Activated T-helper 2 cell treated with anti-CD3 and anti-CD28 coated beads, Interferon-gamma antibody, Interleukin-2, Interleukin-4, amounts not matched to agents 10 μg/mL and 5 μg/mL and 100 μg/mL, durations not matched to agents 14 hours and 24 hours and 36 hours (primary cell): ENCODE data around the gene IDI2. TPM values are rescaled to one million over a fixed set of nuclear protein-coding genes. Genes with fewer than 3 reads are reported as not detected.

Experiments used
- DNase-seq: peaks from one replicate; pipeline ENCODE4 v3.0.0; 2021; ENCODE audit warnings: low spot score
- H3K27ac Mint-ChIP-seq: one replicate; pipeline ENCODE4 v1.8.0; 2021; ENCODE audit warnings: mixed read lengths
- H3K27me3 Mint-ChIP-seq: one replicate; pipeline ENCODE4 v1.8.0; 2021; ENCODE audit warnings: low read depth, mixed read lengths
- H3K36me3 Mint-ChIP-seq: one replicate; pipeline ENCODE4 v1.8.0; 2021; ENCODE audit warnings: low read depth, mixed read lengths
- H3K4me1 Mint-ChIP-seq: one replicate; pipeline ENCODE4 v1.8.0; 2021; ENCODE audit warnings: low read depth, mixed read lengths
- H3K4me3 Mint-ChIP-seq: one replicate; pipeline ENCODE4 v1.8.0; 2021; ENCODE audit warnings: low read depth, mild to moderate bottlenecking, moderate library complexity, mixed read lengths
- H3K9me3 Mint-ChIP-seq: one replicate; pipeline ENCODE4 v1.8.0; 2021; ENCODE audit warnings: mixed read lengths
- intact Hi-C: fragments of 100-400 bp; cut with micrococcal nuclease; formaldehyde crosslinking; loops from one replicate; pipeline ENCODE4 v1.15.1; 2023
- total RNA-seq: library from RNA; stranded (reverse); gene quantifications from 2 replicates; pipeline ENCODE4 v1.2.3, GENCODE V29; 2022

The IDI2 gene
- total RNA-seq, 1 donor from 2014 or later = not detected

DNA sequence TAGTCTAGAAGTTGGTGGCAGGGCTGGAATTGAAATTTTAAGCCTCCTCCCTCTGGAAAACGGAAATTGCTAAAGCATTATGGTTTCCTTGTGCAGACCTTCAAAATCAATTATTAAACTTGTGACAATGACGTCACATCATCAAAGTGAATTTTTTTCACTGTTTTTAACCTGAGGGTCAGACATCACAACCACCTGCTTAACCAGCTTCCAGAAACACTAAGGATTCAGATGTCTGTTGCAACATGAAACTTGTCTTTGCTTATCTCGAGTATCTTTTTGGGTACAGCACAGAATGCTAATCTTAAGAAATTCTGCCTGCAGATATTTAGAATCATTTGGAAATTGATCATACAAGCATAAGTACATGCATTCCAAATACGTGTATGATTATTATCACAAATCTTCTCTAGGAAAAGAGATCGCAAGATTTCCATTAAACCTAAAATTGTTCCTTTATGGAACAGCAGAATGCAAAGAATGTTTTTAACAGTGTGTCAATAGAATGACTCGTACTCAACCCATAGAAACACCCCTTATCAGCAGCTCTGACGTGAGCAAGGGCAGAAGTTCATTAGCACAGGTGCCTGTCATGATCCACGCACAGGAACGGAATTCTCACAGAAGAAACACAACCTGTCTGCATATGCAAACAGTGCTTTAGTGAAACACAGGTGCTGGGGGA is 41.5 kb downstream of the IDI2 start:
- Mint-ChIP-seq H3K36me3 (peaks cover 24% of the 10 kb centered on the region), H3K27ac (no peak overlapping the region), H3K9me3 (peaks cover 19% of the 10 kb centered on the region), H3K4me1 (peaks cover 5% of the 10 kb centered on the region), H3K27me3 (no peaks in the 10 kb centered on the region), H3K4me3 (no peak overlapping the region)
- DNase-seq = no peak
- intact Hi-C loops = no loop called here

DNA sequence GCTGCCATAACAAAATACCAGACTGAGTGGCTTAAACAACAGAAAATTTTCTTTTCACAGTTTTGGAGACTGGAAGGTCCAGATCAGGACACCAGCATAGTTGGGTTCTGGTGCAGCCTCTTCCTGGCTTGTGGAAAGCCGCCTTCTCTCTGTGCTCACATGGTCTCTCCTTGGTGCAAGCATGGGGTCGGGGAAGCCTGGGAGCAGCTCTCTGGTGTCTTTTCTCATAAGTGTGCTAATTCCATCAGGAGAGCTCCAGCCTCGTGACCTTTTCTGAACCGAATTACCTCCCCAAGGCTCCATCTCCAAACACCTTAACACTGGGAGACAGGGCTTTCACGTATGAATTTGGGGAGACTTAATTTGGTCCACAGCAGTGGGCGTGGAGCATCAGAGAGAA is 42.3 kb downstream of the IDI2 start:
- DNase-seq = no peak
- no peak overlapping the region for H3K4me3 Mint-ChIP-seq
- peaks cover 5% of the 10 kb centered on the region for H3K4me1 Mint-ChIP-seq
- peaks cover 26% of the 10 kb centered on the region for H3K9me3 Mint-ChIP-seq
- intact Hi-C loops = no loop called here
- no peaks in the 10 kb centered on the region for H3K27me3 Mint-ChIP-seq
- peaks cover 22% of the 10 kb centered on the region for H3K36me3 Mint-ChIP-seq
- no peak overlapping the region for H3K27ac Mint-ChIP-seq

DNA sequence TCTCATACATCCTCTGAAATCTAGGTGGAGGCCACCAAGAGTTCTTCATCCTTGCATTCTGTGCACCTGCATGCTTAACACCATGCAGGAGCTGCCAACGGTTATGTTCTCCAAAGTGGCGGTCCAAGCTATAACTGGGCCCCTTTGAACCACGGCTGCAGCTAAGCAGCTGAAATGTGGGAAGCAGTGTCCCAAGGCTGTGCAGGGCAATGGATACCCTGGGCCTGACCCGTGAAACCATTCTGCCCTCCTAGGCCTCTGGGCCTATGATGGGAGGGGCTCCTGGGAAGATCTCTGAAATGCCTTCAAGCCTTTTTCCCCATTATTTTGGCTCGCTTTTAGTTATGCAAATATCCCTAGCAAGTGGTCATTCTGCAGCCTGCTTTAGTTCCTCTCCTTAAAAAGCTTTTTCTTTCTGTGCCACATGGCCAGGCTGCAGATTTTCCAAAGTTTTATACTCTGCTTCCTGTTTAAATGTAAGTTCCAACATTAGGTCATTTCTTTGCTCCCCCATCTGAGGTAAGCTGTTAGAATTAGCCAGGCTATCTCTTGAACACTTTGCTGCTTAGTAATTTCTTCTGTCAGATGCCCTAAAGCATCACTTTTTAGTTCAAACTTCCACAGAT is 45.1 kb downstream of the IDI2 start:
- Mint-ChIP-seq H3K4me1 (no peaks in the 10 kb centered on the region), H3K36me3 (peaks cover 24% of the 10 kb centered on the region), H3K9me3 (peaks cover 40% of the 10 kb centered on the region), H3K27me3 (no peaks in the 10 kb centered on the region), H3K27ac (no peak overlapping the region), H3K4me3 (no peak overlapping the region)
- DNase-seq = no peak
- intact Hi-C loops = no loop called here

DNA sequence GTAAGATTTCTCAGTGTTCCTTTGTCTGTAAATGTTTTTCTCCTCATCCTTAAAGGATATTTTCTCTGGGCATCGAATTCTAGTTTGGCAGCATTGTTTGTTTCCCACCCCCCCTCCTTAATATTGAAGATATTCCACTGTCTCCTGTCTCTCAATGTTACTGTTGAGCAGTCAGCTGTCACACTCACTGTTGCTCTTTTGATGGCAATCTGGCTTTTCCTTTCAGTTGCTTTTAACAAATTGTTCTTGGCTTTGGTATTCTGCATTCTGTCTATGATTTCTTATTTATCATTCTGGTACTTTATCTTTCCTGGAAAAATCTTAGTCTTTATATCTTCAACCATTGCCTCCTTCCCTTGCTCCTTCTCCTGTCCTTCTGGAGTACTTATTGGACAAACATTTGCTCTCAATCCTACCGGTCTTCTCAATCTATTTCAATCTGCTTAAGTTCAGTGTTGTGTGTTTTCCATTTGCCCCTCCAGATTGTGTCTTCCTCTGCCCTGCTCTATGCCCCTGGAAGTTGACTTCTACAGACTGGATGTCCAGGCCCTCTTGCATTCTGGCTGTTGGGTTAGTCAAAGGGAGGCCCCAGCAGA is 46.7 kb downstream of the IDI2 start:
- Mint-ChIP-seq H3K4me1 (no peaks in the 10 kb centered on the region), H3K36me3 (peaks cover 24% of the 10 kb centered on the region), H3K4me3 (no peak overlapping the region), H3K9me3 (peaks cover 40% of the 10 kb centered on the region), H3K27me3 (no peaks in the 10 kb centered on the region), H3K27ac (no peak overlapping the region)
- intact Hi-C loops = no loop called here
- DNase-seq = no peak

DNA sequence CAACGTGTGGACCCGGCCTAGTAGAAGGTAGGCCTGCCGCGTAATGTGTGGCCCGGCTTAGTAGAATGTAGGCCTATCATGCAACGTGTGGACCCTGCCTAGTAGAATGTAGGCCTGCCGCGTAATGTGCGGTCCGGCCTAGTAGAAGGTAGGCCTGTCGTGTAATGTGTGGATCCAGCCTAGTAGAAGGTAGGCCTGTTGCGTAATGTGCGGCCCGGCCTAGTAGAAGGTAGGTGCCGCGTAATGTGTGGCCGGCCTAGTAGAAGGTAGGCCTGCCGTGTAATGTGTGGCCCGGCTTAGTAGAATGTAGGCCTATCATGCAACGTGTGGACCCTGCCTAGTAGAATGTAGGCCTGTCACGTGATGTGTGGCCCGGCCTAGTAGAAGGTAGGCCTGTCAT is 49.3 kb downstream of the IDI2 start:
- no peak overlapping the region for H3K27ac Mint-ChIP-seq
- peaks cover 39% of the 10 kb centered on the region for H3K9me3 Mint-ChIP-seq
- no peaks in the 10 kb centered on the region for H3K4me1 Mint-ChIP-seq
- H3K27me3 Mint-ChIP-seq = peaks cover 4% of the 10 kb centered on the region
- no peak overlapping the region for H3K4me3 Mint-ChIP-seq
- DNase-seq = no peak
- intact Hi-C loops = no loop called here
- H3K36me3 Mint-ChIP-seq = peaks cover 19% of the 10 kb centered on the region

DNA sequence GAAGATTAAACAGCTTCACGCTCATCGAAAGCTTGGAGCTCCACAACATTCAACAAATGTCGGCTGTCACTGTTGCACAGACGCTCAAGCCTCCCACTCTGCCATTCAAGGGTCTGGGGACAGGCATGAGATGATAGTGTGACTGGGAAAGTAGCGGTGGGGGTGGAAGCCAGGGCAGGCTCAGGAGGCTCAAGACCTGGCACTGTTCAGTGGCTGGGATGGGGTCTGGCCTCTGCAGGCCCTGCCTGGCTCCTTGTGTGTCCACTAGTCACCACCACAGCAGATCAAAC is 50.9 kb downstream of the IDI2 start:
- Mint-ChIP-seq H3K9me3 (peaks cover 26% of the 10 kb centered on the region), H3K4me1 (no peaks in the 10 kb centered on the region), H3K27me3 (peaks cover 14% of the 10 kb centered on the region), H3K36me3 (peaks cover 11% of the 10 kb centered on the region), H3K27ac (no peak overlapping the region), H3K4me3 (no peak overlapping the region)
- intact Hi-C loops = no loop called here
- no peak for DNase-seq

DNA sequence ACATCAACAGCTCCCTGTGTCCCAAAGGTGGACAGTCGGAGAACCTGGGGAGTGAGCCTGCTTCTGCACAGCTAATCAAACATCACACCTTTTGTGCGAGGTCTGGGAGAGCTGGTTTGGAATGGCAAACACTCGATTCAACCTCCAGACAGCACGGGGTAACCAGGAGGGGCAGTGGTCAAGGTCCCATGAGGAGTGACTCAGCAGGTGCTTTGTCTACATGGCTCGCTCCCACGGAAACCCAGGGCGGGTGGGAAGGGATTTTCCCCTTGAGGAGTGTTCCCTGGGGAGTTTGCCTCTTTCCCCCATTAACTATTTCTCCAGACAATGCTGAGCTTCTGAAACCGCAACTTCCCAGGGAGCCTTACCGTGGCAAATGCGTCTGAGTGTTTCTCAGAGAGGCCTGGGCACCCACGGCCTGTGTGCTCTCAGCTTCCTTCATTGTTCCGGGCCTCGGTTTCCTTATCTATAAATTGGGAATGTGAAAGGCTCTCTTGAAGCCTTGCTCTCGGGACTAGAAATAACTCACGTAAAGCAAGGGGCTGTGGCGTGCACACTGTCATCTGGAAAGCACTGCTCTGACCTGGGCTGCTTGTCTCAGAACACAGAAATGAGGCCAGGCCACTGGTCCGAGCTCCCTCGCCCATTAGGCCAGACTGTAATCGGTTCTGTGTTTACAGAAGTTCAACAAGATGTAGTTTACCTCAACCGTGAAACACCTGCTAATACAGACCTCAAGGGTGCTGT is 51.4 kb downstream of the IDI2 start:
- intact Hi-C loops = no loop called here
- Mint-ChIP-seq H3K4me3 (no peak overlapping the region), H3K36me3 (peaks cover 10% of the 10 kb centered on the region), H3K27me3 (peaks cover 19% of the 10 kb centered on the region), H3K9me3 (peaks cover 22% of the 10 kb centered on the region), H3K4me1 (no peaks in the 10 kb centered on the region), H3K27ac (no peak overlapping the region)
- DNase-seq = no peak

DNA sequence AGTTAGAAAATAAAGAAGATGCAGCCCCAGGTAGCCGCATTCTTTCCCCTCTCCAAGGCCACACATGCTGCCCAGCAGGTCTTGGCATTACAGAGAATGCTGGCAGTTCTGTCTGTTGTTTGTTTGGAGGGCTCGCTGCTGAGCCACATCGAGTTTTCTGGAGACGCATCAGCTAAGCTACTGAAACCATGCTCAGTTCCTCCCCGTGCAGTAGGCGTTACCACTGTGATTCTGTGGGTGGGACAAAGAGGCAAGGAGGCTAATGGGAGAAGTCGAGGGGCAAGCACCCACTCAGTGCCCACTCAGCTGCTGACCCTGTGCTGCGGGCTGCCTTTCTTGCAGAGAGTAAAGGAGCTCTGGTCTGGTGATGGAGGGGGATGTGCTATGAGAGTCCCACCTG is 52.9 kb downstream of the IDI2 start:
- peaks cover 9% of the 10 kb centered on the region for H3K9me3 Mint-ChIP-seq
- no peak overlapping the region for H3K27ac Mint-ChIP-seq
- peaks cover 29% of the 10 kb centered on the region for H3K27me3 Mint-ChIP-seq
- no peak overlapping the region for H3K4me3 Mint-ChIP-seq
- peaks cover 5% of the 10 kb centered on the region for H3K36me3 Mint-ChIP-seq
- H3K4me1 Mint-ChIP-seq = no peaks in the 10 kb centered on the region
- DNase-seq = no peak
- intact Hi-C loops = no loop called here

DNA sequence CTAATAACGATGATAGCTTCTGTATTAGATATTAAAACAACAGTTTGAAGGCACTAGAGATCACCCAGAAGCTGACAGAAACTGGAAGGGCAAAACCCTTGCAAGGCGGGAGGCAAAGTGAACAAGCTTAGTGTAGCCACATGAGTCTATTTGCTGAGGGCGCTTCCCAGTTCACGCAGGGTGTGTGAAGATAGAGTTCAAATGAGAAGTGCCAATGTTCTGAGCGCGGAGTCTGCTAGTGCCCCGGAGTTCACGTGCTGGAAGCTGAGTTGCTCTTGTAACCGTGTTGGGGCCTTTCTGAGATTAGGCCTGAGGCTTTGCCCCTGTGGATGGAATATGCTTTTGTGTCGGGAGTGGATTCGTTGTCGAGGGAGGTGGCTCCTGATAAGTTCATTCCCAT is 54.0 kb downstream of the IDI2 start:
- no peak for DNase-seq
- peaks cover 2% of the 10 kb centered on the region for H3K36me3 Mint-ChIP-seq
- no peak overlapping the region for H3K27ac Mint-ChIP-seq
- H3K27me3 Mint-ChIP-seq = peaks cover 29% of the 10 kb centered on the region
- peaks cover 12% of the 10 kb centered on the region for H3K9me3 Mint-ChIP-seq
- H3K4me1 Mint-ChIP-seq = peaks cover 7% of the 10 kb centered on the region
- intact Hi-C loops = no loop called here
- H3K4me3 Mint-ChIP-seq = no peak overlapping the region

DNA sequence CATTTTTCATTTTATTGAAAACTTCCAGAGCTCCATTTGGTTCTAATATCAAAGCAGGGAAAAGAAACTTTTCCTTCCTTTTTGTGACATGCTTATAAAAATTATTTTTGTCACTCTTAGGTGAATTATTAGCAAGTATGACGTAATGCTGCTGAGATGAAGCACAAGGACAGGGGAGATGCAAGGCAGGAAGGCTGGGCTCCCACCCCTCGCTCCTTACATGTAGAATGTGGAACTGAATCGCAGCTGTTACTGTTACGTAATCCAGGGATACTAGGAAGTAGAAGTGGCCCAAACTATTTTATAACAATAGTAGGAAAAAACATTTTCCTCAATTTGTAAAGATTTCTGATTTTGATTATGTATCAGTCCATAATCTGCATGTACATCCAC is 54.5 kb downstream of the IDI2 start:
- Mint-ChIP-seq H3K4me3 (no peak overlapping the region), H3K27me3 (peaks cover 31% of the 10 kb centered on the region), H3K36me3 (no peaks in the 10 kb centered on the region), H3K4me1 (peaks cover 7% of the 10 kb centered on the region), H3K27ac (no peak overlapping the region), H3K9me3 (peaks cover 9% of the 10 kb centered on the region)
- intact Hi-C loops = no loop called here
- no peak for DNase-seq

DNA sequence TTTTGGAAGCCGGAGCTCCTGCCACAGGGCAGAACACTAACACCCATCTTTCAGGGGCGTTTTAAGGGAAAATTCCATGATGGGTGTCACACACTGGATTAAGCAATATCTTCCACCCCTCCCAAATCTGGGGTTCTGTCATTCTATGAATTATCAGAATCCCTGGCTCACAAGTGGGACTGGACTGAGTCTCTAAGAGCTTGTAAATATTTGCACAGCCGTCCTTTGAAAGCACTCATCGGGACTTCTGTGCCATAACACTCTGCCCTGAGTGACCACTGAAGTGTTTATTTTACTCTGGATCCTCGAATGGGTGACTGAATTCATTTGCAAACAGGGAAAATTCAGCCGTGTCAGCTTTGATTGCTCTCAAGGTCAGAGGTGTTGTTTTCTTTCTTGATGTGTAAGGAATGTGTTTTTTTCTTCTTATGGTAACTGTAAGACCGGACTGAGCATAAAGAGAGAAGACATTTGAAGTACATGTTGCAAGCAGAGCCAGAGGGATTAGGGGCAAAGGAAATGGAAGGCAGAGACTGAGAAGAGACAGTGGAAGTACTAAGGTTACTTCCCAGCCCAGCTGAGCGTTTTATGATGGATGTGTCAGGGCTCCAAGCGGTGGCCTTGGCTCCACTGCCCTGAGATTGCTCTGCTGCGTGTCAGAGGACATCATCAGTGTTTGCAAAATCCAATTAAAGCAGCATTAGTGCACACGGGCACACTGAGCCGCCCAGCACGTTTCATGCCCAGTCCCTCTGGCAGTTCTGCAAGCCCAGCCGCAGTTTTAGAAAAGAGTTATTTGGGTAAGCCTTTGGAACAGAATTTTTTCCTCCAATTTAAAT is 55.1 kb downstream of the IDI2 start:
- H3K36me3 Mint-ChIP-seq = no peaks in the 10 kb centered on the region
- intact Hi-C loops = no loop called here
- H3K27me3 Mint-ChIP-seq = peaks cover 31% of the 10 kb centered on the region
- no peak for DNase-seq
- H3K27ac Mint-ChIP-seq = no peak overlapping the region
- H3K4me1 Mint-ChIP-seq = peaks cover 10% of the 10 kb centered on the region
- H3K9me3 Mint-ChIP-seq = peaks cover 13% of the 10 kb centered on the region
- no peak overlapping the region for H3K4me3 Mint-ChIP-seq

DNA sequence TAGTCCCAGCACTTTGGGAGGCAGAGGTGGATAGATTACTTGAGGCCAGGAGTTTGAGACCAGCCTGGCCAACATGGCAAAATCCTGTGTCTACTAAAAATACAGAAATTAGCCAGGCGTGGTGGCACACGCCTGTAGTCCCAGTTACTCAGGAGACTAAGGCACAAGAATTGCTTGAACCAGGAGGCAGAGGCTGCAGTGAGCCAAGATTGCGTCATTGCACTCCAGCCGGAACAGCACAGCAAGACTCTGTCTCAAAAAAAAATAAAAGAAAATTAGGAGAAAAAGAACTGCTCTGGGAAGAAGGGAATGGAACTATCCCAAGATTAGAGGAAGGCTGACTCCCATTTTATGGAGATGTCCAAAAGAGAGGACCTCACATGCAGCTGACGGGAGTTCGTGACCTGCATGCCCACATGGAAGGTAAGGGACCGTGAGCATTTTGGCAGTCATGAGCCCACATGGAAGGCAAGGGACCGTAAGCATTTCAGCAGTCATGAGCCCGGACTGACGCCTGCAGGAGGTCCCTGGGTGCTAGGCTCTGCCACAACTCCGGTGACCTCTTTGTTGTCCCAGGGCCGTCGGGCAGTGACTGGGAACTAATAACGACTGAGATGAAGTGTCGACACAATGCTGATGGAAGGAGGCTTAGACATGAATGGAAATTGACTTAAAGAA is 56.0 kb downstream of the IDI2 start:
- H3K27ac Mint-ChIP-seq = no peak overlapping the region
- peaks cover 10% of the 10 kb centered on the region for H3K4me1 Mint-ChIP-seq

More for the DNA sequence above, 56.0 kb downstream of the IDI2 start:
- intact Hi-C loops = no loop called here
- DNase-seq = no peak
- peaks cover 13% of the 10 kb centered on the region for H3K9me3 Mint-ChIP-seq
- H3K4me3 Mint-ChIP-seq = no peak overlapping the region
- H3K36me3 Mint-ChIP-seq = no peaks in the 10 kb centered on the region
- H3K27me3 Mint-ChIP-seq = peaks cover 31% of the 10 kb centered on the region
